Tongue (tissue), 2 donors: ENCODE measurements around the gene CKB. TPM values are rescaled to one million over a fixed set of nuclear protein-coding genes. Genes with fewer than 3 reads are reported as not detected.
A peak's percentile ranks its signal among the peaks of the same experiment; 100 is the strongest.
"Not testable (repeated sequence)": the region's sequence is repeated elsewhere in the genome, so short reads cannot be mapped to it uniquely, and the experiment has no call there.

Experiments used
- DNase-seq: peaks from one replicate; pipeline ENCODE4 v3.0.0-alpha.2; 2015
- total RNA-seq: library from RNA; depleted of rRNA; stranded (reverse); fragments of >200 nt; gene quantifications from one replicate; pipeline ENCODE4 v1.2.3, GENCODE V29; 2014

CKB gene
- total RNA-seq, 1 donor from 2014 or later: 105 TPM

DNA sequence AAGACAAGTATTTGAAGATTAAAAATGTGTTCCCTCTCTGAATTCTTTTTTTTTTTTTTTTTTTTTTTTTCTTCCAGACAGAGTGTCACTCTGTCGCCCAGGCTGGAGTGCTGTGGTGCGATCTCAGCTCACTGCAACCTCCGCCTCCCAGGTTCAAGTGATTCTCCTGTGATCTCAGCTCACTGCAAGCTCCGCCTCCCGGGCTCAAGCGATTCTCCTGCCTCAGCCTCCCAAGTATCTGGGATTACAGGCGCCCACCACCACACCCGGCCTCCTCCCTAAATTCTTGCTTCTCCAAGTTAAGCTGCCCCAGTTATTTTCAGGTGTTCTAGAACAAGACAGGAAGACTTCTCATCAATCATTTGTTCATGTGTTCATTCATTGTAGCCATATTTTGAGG is 10.4 kb downstream of the CKB start:
- not testable (repeated sequence) for DNase-seq

DNA sequence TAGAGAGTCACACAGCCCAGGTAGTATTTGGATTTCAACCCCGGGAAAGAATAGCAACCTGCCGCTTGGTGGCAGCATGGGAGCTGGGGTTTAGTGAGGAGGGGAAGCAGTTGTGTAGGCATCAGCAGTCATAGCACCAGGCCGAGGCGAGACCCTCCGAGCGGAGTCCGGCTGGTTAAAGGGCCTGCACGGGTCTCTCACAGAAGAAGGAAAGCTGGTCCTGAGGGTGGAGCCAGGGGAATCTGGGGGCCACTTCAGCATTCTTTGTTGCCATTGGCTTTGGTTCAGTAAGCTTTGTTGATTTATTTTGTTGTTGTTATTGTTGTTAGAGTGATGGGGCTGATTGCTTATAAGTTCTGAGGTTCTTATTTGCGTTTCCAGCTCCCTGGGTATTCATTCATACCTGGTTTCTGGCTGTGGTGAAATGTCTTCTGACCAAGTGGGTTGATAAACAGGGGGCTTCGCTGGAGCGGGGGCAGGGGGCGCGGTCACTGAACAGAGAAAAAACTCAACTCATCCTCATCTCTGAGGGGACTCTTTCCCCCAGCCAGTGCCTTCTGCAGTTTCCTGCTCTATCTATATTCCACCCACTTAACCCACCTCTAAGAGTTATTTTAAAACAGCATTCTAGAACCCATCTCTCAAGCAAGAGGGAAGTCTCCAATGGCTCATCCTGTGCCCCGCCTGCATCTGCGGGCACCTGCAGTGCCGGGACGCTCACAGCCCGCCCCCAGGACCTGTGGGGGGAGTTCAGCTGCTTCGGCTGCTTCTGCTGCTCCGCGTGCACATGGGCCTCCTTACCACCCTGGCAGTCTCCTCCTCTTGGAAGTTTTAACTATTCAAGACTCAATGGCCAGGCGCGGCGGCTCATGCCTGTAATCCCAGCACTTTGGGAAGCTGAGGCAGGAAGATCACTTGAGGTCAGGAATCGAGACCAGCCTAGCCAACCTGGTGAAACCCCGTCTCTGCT is 11.6 kb downstream of the CKB start:
- no peak for DNase-seq

- DNase-seq: no peak
Measured at GRCh38 chr14:103509864-103510723, 12.5 kb downstream of the CKB start.

DNA sequence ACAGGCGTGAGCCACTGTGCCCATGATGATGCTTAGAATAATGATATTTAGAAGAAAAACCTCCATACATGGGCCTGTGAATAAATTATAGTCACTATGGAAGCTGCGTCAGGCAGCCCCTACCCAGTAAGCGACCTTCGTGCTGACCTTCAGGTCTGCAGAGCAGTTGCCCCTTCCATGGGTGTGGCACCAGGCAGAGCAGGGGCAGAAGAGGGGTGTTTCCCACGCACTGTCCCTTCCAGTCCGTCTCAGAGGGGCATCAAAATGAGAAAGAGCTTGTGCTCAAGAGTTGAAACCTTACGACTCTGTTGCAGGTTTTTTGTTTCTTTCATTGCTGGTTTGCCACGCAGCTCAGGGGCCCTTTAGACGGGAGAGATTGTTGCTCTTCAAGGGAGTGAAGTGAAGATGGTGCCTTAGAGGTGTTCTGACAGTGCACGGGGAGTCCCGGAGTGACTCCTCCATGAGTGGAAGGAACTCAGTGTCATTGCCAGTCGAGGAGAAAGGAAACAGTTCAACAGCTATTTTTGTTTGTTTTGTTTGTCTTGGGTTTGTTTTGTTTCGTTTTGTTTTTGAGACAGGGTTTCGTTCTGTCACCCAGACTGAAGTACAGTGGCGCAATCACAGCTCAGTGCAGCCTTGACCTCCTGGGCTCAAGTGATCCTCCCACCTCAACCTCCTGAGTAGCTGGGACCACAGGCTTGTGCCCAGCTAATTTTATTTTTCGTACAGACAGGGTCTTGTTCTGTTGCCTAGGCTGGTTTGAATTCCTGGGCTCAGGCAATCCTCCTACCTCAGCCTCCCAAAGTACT is 13.9 kb downstream of the CKB start:
- DNase-seq: no peak

GRCh38 chr14:103507751-103508150 is 14.9 kb downstream of the CKB start:
- DNase-seq: no peak

GRCh38 chr14:103504991-103505565 is 17.6 kb downstream of the CKB start:
- no peak for DNase-seq

- no peak for DNase-seq
Measured at GRCh38 chr14:103503296-103503695, 19.3 kb downstream of the CKB start.

GRCh38 chr14:103502877-103503276 is 19.8 kb downstream of the CKB start:
- DNase-seq: no peak

DNA sequence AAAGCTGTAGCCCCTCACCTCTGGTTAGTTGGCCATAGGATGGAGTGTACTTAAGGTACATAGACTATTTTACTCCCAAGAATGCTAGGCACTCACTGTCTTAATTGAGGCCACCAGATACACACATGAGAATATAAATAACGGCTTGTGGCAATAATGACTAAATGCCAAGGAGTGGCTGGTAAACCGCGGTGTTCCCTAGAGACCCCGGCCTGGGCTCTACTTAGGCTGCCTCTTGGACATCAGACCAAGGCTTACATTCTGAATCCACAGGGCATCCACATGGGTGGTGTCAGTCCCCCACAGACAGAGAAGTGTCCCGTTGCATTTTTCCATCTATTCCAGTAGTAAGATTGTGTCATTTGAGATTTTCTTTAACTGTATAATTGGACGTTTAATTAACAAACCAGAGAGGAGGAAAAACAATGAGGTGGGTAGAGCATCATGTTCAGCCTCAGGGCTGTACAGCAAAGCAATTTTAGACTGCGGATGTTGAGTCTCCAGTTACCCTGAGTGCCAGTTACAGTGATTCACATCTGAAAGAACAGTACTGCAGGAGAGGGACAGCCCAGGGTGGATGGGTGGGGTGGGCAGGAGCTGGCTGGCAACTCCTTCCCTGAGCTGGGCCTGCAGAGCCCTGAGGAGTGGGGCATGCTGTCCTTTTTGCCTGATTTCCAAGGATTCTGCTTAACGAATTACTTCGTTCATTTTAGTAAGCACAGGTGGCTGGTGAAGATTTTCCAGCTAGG is 20.5 kb downstream of the CKB start:
- no peak for DNase-seq

- DNase-seq: no peak
Measured at GRCh38 chr14:103501041-103501870, 21.4 kb downstream of the CKB start.

- peak; percentile 95 for DNase-seq
Measured at GRCh38 chr14:103500148-103500990, 22.3 kb downstream of the CKB start.

GRCh38 chr14:103499709-103500108 is 22.9 kb downstream of the CKB start:
- no peak for DNase-seq

GRCh38 chr14:103496776-103497175 is 25.9 kb downstream of the CKB start:
- DNase-seq: no peak

- DNase-seq: no peak
Measured at GRCh38 chr14:103495854-103496253, 26.8 kb downstream of the CKB start.

GRCh38 chr14:103492156-103492925 is 30.3 kb downstream of the CKB start:
- no peak for DNase-seq

GRCh38 chr14:103491691-103492090 is 30.9 kb downstream of the CKB start:
- DNase-seq: no peak

DNA sequence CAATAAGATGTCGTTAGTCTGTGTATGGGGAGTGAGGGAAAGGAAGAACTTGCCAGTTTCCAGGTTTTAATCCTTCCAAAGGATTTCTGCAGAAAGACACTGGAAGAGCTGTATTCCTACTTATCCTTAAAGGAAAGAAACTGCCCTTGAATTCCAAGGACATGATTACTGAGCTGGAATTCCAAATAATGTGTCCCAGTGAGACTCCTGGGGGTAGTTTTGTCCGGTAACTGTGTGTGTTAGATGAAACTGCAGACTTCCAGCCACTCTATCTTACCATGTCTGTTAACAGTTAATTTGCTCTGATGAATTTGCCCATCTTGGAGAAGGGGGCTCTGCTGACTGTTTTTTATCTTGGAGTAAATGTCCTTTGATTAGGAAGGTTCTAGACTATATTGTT is 33.0 kb downstream of the CKB start:
- DNase-seq: no peak

- peak; percentile 37 for DNase-seq
Measured at GRCh38 chr14:103488960-103489359, 33.7 kb downstream of the CKB start.
